H54 (cell line): ENCODE results near the gene PCBP3.
A peak's percentile ranks its signal among the peaks of the same experiment; 100 is the strongest.

Experiments
- DNase-seq: peaks from one replicate; pipeline ENCODE4 v3.0.0; 2011; ENCODE audit warnings: low spot score, mixed read lengths; ENCODE audit not compliant: insufficient read length
- FAIRE-seq: peaks from 3 replicates; lab custom pipeline; 2011; peaks lifted over from hg19 to GRCh38; lab: Jason Lieb, UNC
- POLR2A ChIP-seq: IDR thresholded peaks from 2 replicates; pipeline ENCODE4 v1.6.1; 2011; ENCODE audit warnings: low read depth, mild to moderate bottlenecking, low read length

PCBP3 gene

GRCh38 chr21:45912611-45913417, 269.3 kb downstream of the PCBP3 start:
- DNase-seq (no peak), FAIRE-seq (no peak)
- TF ChIP-seq POLR2A = no peak

- FAIRE-seq (no peak), DNase-seq (no peak)
- TF ChIP-seq POLR2A = no peak
Measured at GRCh38 chr21:45913418-45913765, 269.9 kb downstream of the PCBP3 start.

GRCh38 chr21:45913886-45914285, 270.4 kb downstream of the PCBP3 start:
- FAIRE-seq (no peak), DNase-seq (no peak)
- TF ChIP-seq POLR2A = no peak

GRCh38 chr21:45914321-45914845, 270.9 kb downstream of the PCBP3 start:
- TF ChIP-seq POLR2A = no peak
- DNase-seq = no peak
- FAIRE-seq = no peak

- no peak for FAIRE-seq
- no peak for DNase-seq
- no peak for TF ChIP-seq POLR2A
Measured at GRCh38 chr21:45916011-45916840, 272.7 kb downstream of the PCBP3 start.

- FAIRE-seq (no peak), DNase-seq (no peak)
- no peak for TF ChIP-seq POLR2A
Measured at GRCh38 chr21:45917241-45917640, 273.7 kb downstream of the PCBP3 start.

- no peak for DNase-seq
- no peak for TF ChIP-seq POLR2A
- FAIRE-seq = no peak
Measured at GRCh38 chr21:45918011-45918410, 274.5 kb downstream of the PCBP3 start.

- DNase-seq (no peak), FAIRE-seq (no peak)
- TF ChIP-seq POLR2A = no peak
Measured at GRCh38 chr21:45918835-45919447, 275.4 kb downstream of the PCBP3 start.

GRCh38 chr21:45919593-45919992, 276.1 kb downstream of the PCBP3 start:
- FAIRE-seq (no peak), DNase-seq (no peak)
- no peak for TF ChIP-seq POLR2A

- FAIRE-seq (no peak), DNase-seq (no peak)
- no peak for TF ChIP-seq POLR2A
Measured at GRCh38 chr21:45920824-45921600, 277.5 kb downstream of the PCBP3 start.

- FAIRE-seq (no peak), DNase-seq (no peak)
- no peak for TF ChIP-seq POLR2A
Measured at GRCh38 chr21:45921917-45922316, 278.4 kb downstream of the PCBP3 start.

- no peak for DNase-seq
- no peak for TF ChIP-seq POLR2A
- FAIRE-seq = no peak
Measured at GRCh38 chr21:45922648-45923047, 279.1 kb downstream of the PCBP3 start.

- peak; percentile 94 for DNase-seq
- no peak for FAIRE-seq
Measured at GRCh38 chr21:45923146-45923545, 279.6 kb downstream of the PCBP3 start.

More at GRCh38 chr21:45923146-45923545, 279.6 kb downstream of the PCBP3 start:
- TF ChIP-seq POLR2A = no peak
